ENCODE measurements around the gene CCT6B.

DNA sequence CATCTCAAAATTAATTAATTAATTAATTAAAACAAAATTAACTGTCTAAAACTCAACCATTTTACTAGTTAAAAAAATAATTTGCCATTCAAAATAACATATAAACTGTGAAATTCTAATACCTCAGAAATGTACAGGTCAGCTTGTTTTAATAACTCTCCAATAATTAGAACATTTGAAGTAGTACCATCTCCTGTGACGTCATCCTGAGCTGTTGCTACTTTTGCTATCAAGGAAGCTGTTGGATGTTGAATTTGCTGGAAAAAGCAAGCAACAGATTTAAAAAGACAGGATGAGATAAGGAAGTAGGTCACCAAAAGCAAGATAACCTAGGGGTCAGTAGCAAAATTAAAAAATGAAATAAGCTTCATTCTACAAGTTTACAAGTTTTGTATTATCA is 2.8 kb downstream of the CCT6B start:
- no peak for TF ChIP-seq POLR2AphosphoS5 (IDR thresholded peaks at IDR 0.05; ENCODE audit: low read depth, low read length)
- TF ChIP-seq, protein P1, sequence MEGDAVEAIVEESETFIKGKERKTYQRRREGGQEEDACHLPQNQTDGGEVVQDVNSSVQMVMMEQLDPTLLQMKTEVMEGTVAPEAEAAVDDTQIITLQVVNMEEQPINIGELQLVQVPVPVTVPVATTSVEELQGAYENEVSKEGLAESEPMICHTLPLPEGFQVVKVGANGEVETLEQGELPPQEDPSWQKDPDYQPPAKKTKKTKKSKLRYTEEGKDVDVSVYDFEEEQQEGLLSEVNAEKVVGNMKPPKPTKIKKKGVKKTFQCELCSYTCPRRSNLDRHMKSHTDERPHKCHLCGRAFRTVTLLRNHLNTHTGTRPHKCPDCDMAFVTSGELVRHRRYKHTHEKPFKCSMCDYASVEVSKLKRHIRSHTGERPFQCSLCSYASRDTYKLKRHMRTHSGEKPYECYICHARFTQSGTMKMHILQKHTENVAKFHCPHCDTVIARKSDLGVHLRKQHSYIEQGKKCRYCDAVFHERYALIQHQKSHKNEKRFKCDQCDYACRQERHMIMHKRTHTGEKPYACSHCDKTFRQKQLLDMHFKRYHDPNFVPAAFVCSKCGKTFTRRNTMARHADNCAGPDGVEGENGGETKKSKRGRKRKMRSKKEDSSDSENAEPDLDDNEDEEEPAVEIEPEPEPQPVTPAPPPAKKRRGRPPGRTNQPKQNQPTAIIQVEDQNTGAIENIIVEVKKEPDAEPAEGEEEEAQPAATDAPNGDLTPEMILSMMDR (IDR thresholded peaks at IDR 0.05): no peak
- TF ChIP-seq, protein P2, sequence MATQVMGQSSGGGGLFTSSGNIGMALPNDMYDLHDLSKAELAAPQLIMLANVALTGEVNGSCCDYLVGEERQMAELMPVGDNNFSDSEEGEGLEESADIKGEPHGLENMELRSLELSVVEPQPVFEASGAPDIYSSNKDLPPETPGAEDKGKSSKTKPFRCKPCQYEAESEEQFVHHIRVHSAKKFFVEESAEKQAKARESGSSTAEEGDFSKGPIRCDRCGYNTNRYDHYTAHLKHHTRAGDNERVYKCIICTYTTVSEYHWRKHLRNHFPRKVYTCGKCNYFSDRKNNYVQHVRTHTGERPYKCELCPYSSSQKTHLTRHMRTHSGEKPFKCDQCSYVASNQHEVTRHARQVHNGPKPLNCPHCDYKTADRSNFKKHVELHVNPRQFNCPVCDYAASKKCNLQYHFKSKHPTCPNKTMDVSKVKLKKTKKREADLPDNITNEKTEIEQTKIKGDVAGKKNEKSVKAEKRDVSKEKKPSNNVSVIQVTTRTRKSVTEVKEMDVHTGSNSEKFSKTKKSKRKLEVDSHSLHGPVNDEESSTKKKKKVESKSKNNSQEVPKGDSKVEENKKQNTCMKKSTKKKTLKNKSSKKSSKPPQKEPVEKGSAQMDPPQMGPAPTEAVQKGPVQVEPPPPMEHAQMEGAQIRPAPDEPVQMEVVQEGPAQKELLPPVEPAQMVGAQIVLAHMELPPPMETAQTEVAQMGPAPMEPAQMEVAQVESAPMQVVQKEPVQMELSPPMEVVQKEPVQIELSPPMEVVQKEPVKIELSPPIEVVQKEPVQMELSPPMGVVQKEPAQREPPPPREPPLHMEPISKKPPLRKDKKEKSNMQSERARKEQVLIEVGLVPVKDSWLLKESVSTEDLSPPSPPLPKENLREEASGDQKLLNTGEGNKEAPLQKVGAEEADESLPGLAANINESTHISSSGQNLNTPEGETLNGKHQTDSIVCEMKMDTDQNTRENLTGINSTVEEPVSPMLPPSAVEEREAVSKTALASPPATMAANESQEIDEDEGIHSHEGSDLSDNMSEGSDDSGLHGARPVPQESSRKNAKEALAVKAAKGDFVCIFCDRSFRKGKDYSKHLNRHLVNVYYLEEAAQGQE (IDR thresholded peaks at IDR 0.05; ENCODE audit: insufficient read depth in 1 of 2, low read depth in 2 of 2, low read length in 1 of 2): no peak

All from Panc1 (cell line).